Measurements from ENCODE around the gene TIGD3.

DNA sequence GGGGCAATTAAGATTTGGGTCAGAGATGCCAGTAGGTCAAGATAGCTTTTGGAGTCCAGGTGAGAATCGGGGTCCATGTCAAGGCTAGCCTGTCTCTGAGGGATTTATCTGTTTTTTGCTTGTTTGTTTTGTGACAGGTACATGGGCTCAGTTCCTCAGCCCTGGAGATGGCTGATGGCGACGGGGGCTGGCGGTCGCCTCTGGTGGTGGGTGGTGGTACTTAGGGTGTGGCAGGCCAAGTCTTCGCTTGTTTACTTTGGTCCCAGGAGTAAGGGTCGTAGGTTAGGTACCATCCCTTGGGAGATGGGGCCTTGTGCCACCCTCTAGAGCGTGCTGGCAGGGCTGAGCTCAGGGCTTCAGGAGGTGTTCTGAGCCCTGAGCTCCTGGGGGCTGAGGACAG, 23.2 kb downstream of the TIGD3 start:
- TF ChIP-seq CTCF (IDR thresholded peaks at IDR 0.05) (no peak), POLR2A (IDR thresholded peaks at IDR 0.05) (no peak)

Data from right lobe of liver (tissue), 4 donors.